Measurements from ENCODE around the gene LAMB3.

The LAMB3 gene

DNA sequence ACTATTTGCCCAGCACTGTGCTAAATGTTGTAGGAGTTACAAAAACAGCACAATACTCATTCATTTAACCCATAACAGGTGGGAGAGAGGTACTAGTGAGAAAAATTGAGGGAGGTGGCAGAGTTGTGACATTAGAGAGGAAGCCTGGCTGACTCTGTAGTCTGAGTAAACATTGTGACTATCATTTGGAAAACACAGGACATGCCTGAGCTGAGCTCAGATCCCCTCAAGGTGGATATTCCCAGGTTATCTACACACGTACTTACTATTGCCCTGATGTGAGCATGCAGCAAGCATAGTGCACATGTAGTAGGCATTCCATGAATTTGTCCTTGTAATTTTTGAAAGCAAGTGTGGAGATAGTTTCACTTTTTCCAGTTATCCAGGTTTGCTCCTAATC is 57.8 kb downstream of the LAMB3 start:
- no peak for DNase-seq

DNA sequence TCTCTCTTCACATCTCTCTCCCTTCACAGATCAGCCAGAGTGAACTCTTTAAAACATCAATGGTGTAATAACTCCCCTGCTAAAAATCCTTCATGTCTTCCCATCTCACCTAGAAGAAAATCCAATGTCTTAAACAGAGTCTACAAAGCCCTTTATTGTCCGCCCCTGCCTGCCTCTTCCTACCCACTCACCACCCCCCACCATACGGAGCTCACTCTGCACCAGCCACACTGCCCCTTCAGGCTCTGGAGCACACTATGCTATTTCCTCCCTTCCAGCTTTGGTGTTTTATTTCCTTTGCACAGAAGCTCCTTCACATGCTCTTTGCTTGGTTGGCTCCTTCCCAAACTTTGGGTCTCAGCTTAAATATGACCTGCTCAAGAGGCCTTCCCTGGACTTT is 58.5 kb downstream of the LAMB3 start:
- DNase-seq = no peak

DNA sequence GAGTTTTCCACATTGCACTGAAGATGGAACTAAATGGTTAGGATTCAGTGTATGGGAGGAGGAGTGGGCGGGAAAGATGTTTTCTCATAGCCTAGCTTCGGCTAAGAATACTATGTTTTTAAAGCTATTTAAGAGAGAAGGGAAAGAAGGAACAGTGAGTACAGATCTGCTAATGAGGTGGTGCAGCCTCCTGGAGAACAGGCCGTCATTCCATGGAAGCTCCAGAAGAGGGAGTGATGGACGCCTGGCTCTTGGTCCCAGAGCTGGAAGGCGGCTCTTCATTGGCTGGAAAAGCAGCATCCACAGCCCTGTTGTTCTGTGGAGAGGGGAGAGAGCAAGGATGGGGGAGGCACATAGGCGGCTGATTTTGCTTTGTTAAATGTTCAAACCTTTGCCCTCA is 61.8 kb downstream of the LAMB3 start:
- DNase-seq = peak in 1 of 2 donors; percentile 35

DNA sequence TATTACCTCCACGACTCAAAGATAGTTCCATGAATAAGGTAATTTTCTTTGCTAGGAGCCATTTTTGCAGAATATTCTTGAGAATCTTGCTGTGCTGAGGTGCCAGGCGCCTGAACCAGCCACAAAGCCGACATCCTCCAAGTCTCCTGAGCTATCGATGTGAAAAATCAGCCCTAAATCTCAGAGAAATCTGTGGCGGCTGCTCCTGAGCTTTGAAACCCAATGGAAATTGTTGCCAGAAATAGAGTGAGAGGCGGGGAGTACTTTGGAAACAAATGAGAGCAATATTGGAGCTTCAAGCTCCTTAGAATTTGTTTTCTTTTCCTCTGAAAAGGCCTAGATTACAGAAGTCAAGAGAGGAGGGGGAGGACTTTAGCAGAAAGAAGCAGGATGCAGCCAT is 62.4 kb downstream of the LAMB3 start:
- DNase-seq = no peak

DNA sequence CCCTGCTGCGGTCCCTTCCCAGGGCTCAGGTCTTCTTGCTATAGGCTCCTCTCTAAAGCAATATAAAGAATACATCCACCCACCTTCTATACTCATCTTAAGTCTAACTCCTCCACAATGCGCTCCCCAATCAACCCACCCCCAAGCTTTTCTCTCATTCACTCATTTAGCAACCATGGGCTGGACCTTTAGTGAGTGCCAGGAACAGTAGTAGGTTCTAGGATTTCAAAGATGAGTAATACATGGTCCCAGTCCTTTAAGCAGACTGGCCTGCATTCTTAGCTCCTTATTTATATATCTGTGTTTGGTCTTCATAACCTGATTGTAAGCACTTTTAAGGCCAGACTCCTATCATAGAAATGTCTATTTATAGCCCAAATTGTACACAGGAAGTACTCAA is 62.8 kb downstream of the LAMB3 start:
- DNase-seq = no peak

DNA sequence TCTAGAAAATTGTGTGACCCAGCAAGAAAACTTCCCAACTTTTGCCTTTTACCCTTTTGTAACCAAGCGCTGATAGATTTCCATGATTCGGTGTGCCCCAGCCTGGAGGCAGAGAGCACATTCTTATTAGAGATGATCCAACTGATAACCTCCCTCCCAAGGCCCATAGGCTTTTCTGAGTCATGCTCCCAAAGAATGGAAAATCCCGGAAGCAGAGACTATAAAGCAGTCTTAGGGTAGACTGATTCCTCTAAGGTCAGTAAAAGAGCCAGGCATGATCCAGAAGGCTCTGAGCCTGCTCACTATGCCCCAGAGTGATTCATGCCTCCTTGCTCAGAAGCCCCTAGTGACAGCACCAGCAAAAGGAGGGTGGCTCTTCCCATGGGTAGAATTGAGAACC is 64.4 kb downstream of the LAMB3 start:
- no peak for DNase-seq

DNA sequence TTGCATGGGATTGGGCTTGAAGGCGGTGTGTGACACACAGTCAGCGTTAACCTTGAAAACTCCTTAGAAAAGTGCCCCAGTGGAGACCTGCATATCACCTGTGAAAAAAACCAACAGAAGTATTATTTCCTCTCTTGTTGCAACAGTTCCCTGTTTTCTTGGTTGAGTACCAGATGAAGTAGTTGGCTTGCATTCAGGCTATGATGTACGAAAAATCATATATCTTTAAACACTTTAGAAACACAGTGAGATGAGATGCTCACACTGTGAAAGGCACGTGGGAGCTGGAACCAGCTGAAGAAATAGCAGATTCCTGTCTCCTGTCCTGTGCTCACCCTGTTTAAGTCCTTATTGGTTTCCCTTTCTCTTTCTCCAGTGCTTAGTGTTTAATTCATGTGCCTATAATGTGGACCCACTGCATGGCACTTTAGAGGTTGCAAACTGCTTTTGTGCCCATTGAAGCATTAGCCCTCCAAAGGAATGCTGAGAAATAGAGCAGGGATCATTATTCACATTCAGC is 65.9 kb downstream of the LAMB3 start:
- no peak for DNase-seq

DNA sequence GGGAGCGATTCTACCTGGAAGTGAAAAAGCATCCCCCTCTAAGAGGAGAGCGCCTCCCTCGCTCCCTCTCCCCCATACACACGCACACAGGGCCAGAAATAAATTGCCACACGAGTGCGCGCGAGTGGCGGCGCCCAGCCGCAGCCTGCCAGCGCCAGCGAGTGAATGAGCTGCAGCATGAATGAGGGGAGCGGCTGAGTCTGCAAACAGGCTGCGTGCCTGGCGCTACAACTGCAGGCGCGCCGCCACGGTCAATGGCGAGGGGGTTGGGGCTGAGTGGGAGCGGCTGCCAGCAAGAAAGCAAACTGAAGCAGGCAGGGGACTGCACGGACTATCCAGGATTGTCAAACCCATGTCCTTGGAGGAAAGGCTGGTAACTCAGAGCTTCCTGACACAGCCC is 66.6 kb downstream of the LAMB3 start:
- DNase-seq = no peak

DNA sequence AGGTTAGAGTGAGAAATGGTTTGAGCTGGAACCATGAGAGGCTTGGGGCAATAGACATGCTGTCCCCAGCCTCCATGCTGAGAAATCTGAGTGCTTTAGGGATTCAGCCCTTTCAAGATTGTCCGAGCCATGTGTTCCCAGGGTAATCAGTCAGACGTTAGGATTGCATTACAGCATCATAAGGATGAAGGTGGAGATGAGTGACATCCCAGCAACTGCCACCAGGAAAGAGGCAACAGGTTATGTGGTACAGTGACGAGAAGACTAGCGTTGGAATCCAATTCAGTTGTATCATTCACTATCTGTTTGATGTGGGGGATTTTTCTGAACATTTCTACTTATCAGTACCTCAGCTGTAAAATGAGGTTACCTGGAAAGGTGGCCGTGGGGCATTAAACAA is 67.0 kb downstream of the LAMB3 start:
- DNase-seq = no peak

DNA sequence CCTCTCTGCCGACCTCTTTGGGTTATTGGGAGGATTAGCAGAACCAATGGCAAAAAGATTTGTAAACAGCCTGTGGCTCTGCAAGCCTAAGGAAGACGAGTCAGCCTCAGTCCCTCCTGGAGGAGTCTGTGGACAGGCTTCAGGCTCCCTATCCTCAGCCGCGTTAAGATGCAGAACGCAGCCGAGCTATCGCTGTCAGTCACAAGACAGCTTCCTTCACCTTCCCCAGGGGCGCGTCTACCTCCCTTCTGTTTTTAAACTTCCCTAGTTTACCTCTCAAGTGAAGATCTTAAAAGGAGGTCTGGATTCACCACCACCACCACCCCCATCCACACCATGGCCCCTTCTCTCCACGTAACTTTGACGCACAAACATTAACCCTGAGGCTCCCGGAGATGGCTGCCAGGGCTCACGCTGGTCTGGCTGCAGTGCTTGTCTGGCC is 68.0 kb downstream of the LAMB3 start:
- DNase-seq = no peak

DNA sequence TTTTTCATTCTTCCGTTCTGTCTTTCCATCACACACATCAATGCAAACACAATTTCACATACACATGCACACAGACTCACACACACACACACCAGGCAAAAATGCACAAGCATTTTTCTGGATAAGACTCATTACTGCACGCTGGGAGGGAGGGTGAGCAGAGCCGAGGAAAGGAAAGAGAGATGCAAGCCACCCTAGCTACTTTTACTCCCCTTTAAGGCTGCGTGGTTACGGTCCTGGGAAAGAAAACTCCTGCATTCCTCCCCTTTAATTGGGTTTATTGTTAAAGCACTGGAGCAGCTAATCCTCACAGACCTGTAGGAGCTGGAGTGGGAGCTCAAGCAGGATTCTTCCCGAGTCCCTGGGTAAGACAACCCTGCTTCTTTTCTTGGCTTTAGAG is 68.8 kb downstream of the LAMB3 start, which contains the start of gene CAMK1G:
Gene CAMK1G, plus strand, starts transcription at position 307 of the 400 bp plus-strand sequence. CDS start 11,270 bp downstream, outside the sequence.
- DNase-seq = no peak

DNA sequence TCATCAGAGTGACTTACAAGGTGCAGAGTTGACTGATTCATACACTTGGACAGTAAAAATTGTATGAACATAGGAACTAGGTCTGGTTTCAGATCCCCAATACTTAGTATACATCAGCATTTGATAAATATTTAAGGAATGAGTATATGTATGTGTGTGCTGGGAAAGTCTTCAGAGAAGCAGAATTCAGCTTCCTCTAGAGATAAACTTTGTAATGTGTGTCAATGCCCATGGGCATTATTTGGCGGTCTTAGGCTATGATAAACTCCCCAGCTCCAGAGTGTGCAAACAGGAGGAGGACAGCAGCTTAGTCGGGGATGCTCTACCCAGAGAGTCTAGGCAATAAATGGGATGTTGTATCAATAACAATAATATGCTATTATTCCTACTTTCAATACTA is 71.6 kb downstream of the LAMB3 start:
- DNase-seq = no peak

DNA sequence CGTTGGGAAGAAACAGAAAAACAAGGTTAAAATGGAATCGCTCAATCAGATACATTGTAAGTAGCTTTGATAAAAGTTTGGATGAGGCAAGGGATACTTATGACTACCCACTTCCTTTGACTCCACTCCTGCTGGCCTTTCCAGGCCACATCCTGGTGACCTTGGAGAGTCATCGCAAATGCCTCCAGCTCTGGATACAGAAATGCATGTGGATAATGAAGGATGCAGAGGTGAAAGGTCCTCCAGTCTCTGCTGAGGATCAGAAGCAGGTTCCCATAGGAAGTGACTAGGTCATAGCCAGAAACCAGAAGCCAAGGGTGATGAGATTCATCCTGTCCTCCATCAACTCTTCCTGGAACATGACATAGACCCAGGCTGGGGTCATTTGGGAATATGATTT is 74.9 kb downstream of the LAMB3 start:
- DNase-seq = no peak

DNA sequence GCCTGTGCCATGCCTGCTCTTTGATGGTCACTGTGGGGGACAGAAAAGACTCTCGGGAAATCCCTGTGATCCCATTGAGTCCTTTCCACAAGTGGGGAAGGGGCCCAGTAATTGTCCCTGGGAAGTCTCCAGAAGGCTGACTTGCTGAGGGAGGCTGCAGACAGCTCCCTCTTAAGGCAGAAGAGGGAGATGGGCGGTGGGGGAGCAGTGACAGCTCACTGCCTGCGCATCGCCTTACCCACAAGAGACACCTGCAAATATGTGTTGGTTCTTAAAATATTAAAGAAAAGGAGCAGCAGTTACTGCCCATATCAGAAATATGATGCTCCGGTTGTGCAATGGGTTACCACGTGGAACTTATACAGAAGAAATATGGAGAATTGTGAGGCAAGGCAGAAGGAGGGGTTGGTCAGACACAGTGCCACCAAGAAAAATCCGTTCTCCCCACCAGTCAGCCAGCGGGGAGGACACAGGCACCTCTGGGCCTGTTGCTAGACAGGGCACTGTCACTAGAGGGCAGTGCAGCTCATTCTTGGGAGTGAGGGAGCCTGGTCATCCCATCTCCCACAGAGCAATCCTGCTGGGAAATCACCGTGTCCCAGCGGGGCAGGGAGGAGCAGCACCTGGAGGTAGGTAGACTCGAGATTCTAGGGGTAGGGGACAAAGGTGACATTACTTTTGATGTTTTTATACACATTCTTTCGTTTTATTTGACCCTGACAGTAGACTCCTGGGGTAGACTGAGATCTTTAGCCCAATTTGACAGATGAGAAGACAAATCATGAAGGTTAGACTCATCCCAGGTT is 75.6 kb downstream of the LAMB3 start:
- peak; percentile 66 to 93 for DNase-seq

DNA sequence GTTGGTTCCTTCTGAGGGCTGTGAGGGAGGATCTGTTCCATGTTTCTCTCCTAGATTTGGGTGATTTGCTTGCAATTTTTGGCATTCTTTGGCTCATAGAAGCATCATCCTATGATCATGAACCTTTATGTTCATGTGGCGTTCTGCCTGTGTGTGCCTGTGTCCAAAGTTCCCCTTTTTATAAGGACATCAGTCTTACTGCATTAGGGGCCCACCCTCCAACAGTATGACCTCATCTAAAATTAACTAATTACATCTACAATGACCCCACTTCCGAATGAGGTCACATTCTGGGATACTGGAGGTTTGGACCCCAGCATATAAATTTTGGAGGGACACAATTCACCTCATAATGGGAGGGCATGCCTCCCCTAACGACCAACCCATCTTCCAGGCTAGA is 81.5 kb downstream of the LAMB3 start:
- peak; percentile 18 to 45 for DNase-seq

DNA sequence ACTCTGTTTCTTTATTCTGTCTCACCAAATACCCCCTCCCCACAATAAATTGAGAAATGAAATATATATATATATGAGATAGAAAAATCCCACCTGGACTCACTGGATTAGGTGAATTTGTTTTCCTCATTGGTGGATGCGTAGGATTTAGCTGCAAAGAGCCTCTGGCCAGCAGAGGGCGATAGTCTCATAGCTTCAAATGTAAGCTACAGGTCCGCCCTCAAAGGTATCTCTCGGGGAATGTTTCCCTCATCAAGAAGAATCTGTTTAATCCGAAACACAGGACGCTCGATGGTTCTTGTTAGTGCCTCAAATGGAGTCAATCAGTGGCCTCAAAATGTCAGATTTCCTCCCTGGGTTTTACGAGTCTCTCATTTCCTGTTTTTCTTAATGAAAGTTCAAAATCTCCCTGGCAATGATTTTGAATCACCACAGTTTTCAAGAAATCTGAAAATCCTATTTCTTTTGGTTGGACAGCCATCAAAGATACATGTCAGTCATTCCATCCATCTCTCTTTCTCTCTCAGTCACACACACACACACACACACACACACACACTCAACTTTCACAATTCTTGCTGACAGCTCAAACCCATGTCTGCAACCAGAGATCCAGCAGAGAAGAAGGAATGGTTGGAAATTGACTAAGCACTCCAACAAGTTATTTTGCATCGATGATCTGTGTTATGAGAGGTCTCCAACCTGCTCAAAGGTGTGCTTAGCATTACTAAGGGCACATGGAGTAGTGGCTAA is 82.6 kb downstream of the LAMB3 start:
- DNase-seq = peak; percentile 29 to 70

DNA sequence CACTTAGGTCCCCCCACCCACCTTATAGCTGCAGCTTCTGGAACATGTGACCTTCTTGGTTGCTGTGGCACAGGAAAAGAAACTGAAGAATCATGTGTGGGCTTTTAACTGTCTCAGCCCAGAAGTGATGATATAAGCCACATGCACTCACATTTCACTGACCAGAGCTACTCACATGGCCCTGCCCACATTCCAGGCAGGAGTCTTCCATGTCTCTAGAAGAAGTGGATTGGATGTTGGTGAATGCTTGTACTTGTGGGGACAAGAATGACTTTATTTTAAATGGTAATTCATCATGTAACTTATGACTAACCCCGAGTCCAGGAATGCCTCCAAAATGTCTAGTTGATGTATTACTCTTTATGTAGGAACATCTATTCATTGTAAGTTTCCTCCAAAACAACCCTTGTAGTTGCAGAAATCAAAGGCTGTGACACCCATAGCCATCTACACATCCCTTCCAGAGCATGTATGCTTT is 84.5 kb downstream of the LAMB3 start:
- peak in 1 of 2 donors; percentile 60 for DNase-seq

DNA sequence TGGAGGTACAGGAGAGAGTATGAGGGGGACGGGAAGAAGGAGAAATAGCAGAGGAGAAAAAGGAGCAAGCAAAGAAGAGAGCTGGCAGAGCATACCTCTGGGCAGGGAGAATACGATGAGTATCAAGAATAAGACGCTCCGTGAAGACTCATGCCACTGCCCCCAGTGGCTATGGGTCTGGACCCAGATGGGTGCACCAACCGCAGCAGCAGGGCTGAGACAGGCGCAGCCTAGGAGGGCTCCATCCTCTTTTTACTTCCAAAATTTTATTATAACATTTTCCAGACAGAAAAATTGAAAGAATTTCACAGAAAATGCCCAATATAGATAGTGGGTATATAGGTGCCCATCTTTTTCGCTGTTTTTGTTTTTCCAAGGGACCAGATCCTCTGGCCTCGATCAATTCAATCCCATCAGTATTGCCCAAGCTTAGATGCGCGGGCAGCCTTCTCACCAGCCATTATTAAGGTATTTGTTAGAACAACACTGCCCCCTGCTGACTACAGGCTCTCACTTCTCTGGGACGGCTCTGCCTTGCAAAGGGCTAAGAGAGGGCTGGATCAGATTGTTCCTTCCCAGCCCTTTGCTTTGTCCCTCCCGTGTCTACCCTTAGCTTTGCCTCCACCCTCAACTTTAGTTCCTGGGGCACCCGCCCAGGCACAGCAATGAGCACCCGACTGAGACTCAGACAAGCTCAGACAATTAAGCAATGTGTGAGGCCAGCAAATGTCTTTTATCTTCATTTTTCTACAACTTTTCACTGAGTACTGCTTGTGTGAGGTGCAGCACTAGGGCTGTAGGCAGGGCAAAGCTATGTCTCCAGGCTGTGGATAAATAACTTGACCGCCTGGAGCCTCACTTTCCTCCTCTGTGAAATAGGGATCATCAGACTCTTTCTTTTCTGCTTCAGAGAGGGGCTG is 86.2 kb downstream of the LAMB3 start:
- peak; percentile 61 to 97 for DNase-seq

Data from inflammatory macrophage treated with lipopolysaccharide for 1 hour (primary cell).